ENCODE results near the gene SH3RF3.

DNA sequence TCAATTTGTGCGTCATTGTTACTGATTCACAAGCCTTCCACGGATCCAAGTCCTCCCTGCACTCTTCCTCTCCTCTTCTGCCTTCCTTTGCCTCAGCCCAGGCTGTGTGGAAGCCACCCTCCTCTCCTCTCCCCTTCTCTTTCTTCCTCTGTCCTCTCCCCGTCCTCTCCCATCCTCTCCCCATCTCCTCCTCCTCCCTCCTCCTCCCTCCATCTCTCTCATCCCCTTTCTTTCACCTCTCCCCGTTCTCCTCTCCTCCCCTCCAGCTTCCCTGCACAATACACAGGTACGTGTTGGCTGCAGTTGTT, 301.3 kb downstream of the SH3RF3 start:
- TF ChIP-seq POLR2A (IDR thresholded peaks at IDR 0.05; ENCODE audit: low read length) (no peak), GATA1 (IDR thresholded peaks at IDR 0.05; ENCODE audit: low read depth, low read length) (no peak)
